Right cardiac atrium (tissue), 5 donors: Measurements from ENCODE around the gene TEX11. TPM values are rescaled to one million over a fixed set of nuclear protein-coding genes. Genes with fewer than 3 reads are reported as not detected.
"Not testable (repeated sequence)": the region's sequence is repeated elsewhere in the genome, so short reads cannot be mapped to it uniquely, and the experiment has no call there.

Source experiments
- ATAC-seq, 2 donors: fragments of 200-7000 bp; cut with Tn5 transposase; one replicate each; pipeline versions ENCODE4 v1.8.0 to v1.9.1; 2020; ENCODE audit warnings: moderate library complexity in 2 of 2, mild to moderate bottlenecking in 1 of 2
- DNase-seq, 3 donors: peaks; one replicate each; pipeline ENCODE4 v3.0.0-alpha.2; 2020
- H3K27ac ChIP-seq: one replicate; pipeline ENCODE4 v1.5.1; 2013; ENCODE audit warnings: mild to moderate bottlenecking, low read length, control low read depth, moderate library complexity
- H3K27me3 ChIP-seq: one replicate; pipeline ENCODE4 v1.6.1; 2013; ENCODE audit not compliant: control insufficient read depth, insufficient read depth
- H3K4me1 ChIP-seq: one replicate; pipeline ENCODE4 v1.6.1; 2013; ENCODE audit warnings: low read length; ENCODE audit not compliant: control insufficient read depth, insufficient read depth
- H3K4me3 ChIP-seq: one replicate; pipeline ENCODE4 v1.5.1; 2013; ENCODE audit warnings: low read length, control low read depth
- H3K9me3 ChIP-seq: one replicate; pipeline ENCODE4 v1.6.1; 2013; ENCODE audit warnings: low read length; ENCODE audit not compliant: control insufficient read depth
- WGBS: extraction: QIAGEN DNeasy Blood & Tissue Kit; methylation state at CpG from one replicate; pipeline ENCODE4 v1.1.7; 2013; 5-methylcytosine and 5-hydroxymethylcytosine counted together
- intact Hi-C, 4 donors: fragments of 100-400 bp; cut with DNase I; formaldehyde crosslinking; loops; one replicate each; pipeline versions ENCODE4 v1.11.0 to v1.14.0; 2022 to 2023
- polyA plus RNA-seq: library from polyadenylated mRNA; stranded (reverse); fragments of 200-250 nt; gene quantifications from one replicate; pipeline ENCODE4 v1.2.3, GENCODE V29; 2013
- total RNA-seq, 4 donors: library from RNA; stranded (reverse); fragmentation: NEBNext Ultra II Directional; extraction: Animal tissue kit (Norgen Biotek cat#: 25700); gene quantifications; one replicate each; pipeline ENCODE4 v1.2.1, GENCODE V29; 2021
- donor health status: healthy with polysubstance abuse.
- donor health status: DM: no; HTN: yes; CAD: no.
- donor health status: DM: no; HTN: no; CAD: no.
- donor health status: DM: no; HTN: yes; CAD: no; lungs with severe emphysema.
- donor health status: DM: yes; HTN: yes; CAD: no.

TEX11 gene
- total and polyA plus RNA-seq, 5 donors = 0.09 to 0.25 TPM; not detected in 3

DNA sequence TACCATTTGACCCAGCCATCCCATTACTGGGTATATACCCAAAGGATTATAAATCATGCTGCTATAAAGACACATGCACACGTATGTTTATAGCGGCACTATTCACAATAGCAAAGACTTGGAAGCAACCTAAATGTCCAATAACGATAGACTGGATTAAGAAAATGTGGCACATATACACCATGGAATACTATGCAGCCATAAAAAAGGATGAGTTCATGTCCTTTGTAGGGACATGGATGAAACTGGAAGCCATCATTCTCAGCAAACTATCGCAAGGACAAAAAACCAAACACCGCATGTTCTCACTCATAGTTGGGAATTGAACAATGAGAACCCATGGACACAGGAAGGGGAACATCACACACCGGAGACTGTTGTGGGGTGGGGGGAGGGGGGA, 64.4 kb downstream of the TEX11 start:
- H3K27ac ChIP-seq, ATAC-seq, H3K27me3 ChIP-seq, intact Hi-C loops, H3K4me1 ChIP-seq, DNase-seq, H3K9me3 ChIP-seq, H3K4me3 ChIP-seq: not testable (repeated sequence)
- 91% methylated on average over 6 of the region's 6 CpGs for WGBS

DNA sequence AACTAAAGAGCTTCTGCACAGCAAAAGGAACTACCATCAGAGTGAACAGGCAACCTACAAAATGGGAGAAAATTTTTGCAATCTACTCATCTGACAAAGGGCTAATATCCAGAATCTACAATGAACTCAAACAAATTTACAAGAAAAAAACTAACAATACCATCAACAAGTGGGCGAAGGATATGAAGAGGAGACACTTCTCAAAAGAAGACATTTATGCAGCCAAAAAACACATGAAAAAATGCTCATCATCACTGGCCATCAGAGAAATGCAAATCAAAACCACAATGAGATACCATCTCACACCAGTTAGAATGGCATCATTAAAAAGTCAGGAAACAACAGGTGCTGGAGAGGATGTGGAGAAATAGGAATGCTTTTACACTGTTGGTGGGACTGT, 64.9 kb downstream of the TEX11 start:
- ATAC-seq, intact Hi-C loops: not testable (repeated sequence)

DNA sequence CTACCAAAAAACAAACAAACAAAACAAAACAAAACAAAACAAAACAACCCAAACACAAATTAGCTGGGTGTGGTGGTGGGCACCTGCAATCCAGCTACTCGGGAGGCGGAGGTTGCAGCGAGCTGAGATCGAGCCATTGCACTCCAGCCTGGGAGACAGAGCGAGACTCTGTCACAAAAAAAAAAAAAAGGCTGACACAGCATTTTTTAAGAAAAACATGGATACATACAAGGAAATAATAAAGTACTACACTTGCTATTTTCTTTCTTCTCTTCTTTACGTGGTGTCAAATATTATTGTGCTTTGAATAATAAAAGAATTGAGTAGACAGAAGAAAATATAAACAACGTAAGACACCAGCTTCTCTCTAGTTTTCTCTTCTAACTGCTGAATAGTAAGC, 73.9 kb downstream of the TEX11 start:
- ATAC-seq (no peak), DNase-seq (no peak)
- no peaks in the 10 kb centered on the region for H3K9me3 ChIP-seq
- H3K27ac ChIP-seq = no peak overlapping the region
- 90% methylated on average over 7 of the region's 7 CpGs for WGBS
- no peaks in the 10 kb centered on the region for H3K27me3 ChIP-seq
- no peaks in the 10 kb centered on the region for H3K4me1 ChIP-seq
- intact Hi-C loops = no loop called here
- no peak overlapping the region for H3K4me3 ChIP-seq

More for the DNA sequence above, 64.9 kb downstream of the TEX11 start:
- not testable (repeated sequence) for H3K4me1 ChIP-seq, H3K27me3 ChIP-seq, H3K27ac ChIP-seq, H3K9me3 ChIP-seq, DNase-seq, H3K4me3 ChIP-seq
- WGBS = 94% methylated on average over 1 of the region's 1 CpG

DNA sequence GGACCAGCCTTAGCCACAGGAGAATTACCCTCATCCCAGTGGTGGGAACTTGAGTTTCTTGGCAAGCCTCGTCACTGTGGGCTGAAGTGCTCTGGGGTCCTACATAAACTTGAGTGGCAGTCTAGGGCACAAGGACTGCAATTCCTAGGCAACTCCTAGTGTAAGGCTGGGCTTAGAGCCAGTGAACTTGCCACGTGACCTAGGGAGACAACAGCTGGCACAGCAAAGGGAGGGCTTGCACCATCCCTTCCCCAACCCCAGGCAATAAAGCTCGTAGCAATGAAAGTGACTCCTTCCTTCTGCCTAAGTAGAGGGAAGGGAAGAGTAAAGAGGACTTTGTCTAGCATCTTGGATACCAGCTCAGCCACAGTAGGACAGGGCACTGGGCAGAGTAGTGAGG, 81.8 kb downstream of the TEX11 start:
- intact Hi-C loops = no loop called here
- WGBS = 35% methylated on average over 3 of the region's 3 CpGs
- Histone ChIP-seq H3K27me3 (no peaks in the 10 kb centered on the region), H3K27ac (no peak overlapping the region), H3K4me1 (no peaks in the 10 kb centered on the region), H3K4me3 (no peak overlapping the region), H3K9me3 (no peaks in the 10 kb centered on the region)
- DNase-seq (no peak), ATAC-seq (no peak)

DNA sequence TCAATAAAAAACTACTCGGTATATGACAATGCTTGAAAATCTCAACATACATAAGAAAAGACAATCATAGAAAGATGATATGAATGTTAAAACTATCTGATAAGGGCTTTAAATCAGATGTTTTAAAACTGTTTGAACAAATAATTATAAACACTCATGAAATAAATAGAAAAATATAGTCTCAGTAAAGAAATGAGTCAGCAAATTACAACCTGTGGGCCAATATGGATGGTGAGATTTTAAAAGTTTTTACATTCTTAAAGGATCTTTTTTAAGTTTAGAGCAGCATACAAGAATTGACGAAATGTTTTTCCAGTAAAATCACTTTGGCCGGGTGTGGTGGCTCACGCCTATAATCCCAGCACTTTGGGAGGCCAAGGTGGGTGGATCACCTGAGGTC, 83.1 kb downstream of the TEX11 start:
- intact Hi-C loops = no loop called here
- no peak for ATAC-seq
- Histone ChIP-seq H3K9me3 (no peaks in the 10 kb centered on the region), H3K4me3 (no peak overlapping the region), H3K27me3 (no peaks in the 10 kb centered on the region), H3K27ac (no peak overlapping the region), H3K4me1 (no peaks in the 10 kb centered on the region)
- WGBS = 96% methylated on average over 4 of the region's 4 CpGs
- DNase-seq = no peak

DNA sequence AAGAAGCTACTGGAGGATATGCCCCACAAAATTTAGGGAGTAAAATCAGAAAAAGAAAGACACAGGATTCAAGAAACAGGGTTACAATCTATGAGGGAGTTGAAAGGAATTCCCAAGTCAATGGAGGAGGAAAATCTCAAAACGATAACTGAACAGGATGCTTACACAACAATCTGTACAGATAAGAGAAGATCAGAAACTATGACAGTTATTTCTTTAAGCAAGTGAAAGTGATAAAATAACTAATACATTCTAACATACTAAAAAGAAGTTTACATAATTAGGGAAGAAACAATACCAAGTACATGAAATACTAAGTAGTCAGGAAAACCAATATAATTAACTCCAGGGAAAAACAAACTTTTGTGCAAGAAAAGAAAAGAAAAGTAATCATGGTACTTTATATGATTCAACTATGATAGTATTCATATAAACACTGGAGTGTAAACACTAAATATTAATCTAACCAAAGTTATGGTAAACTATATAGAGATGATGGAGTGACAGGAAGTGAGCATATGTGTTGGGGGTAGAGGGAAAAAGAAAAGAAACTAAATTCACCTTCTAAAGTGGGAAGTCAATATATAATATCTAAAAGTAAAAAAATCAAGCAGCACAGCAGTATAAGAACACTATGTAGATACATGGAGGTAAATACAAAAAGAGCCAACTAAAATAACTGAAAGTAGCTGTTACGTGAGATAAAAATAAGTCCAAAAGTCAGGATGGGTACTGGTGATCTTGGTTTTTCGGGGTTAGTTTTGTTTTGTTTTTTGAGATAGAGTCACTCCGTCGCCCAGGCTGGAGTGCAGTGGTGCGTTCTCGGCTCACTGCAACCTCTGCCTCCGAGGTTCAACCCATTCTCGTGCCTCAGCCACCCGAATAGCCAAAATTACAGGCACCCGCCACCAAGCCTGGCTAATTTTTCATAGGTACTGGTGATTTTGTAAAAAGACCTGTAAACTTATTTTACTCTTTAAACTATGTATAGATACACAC, 99.3 kb downstream of the TEX11 start:
- WGBS = 80% methylated on average over 11 of the region's 11 CpGs
- H3K4me3 ChIP-seq = no peak overlapping the region
- H3K4me1 ChIP-seq = no peaks in the 10 kb centered on the region
- H3K27me3 ChIP-seq = no peaks in the 10 kb centered on the region
- H3K9me3 ChIP-seq = no peaks in the 10 kb centered on the region
- intact Hi-C loops = no loop called here
- DNase-seq (no peak), ATAC-seq (no peak)
- no peak overlapping the region for H3K27ac ChIP-seq

DNA sequence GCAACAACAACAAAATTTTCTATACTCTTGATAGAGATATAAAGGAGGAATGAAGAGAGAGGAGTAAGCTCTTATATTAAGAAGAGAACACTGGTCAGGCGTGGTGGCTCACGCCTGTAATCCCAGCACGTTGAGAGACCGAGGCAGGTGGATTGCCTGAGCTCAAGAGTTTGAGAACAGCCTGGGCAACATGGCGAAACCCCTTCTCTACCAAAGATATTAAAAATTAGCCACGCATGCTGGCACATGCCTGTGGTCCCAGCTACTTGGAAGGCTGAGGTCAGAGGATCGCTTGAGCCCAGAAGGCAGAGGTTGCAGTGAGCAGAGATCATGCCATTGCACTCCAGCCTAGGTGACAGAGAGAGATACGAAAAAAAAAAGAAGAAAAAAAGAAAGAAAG, 102.4 kb downstream of the TEX11 start:
- DNase-seq = no peak
- ATAC-seq = no peak
- no peaks in the 10 kb centered on the region for H3K9me3 ChIP-seq
- WGBS = 81% methylated on average over 8 of the region's 8 CpGs
- no peaks in the 10 kb centered on the region for H3K27me3 ChIP-seq
- no peaks in the 10 kb centered on the region for H3K4me1 ChIP-seq
- intact Hi-C loops = no loop called here
- no peak overlapping the region for H3K4me3 ChIP-seq
- H3K27ac ChIP-seq = no peak overlapping the region

DNA sequence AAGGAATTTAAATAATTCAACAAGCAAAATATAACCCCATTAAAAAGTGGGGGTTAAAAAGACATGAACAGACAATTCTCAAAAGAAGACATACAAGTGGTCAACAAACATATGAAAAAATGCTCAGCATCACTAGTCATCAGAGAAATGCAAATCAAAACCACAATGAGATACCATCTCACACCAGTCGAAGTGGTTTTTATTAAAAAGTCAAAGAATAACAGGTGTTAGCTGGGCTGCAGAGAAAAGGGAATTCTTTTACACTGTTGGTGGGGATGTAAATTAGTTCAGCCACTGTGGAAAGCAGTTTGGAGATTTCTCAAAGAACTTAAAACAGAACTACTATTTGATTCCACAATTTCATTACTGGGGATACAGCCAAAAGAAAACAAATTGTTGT, 111.8 kb downstream of the TEX11 start:
- 66% methylated on average over 1 of the region's 1 CpG for WGBS
- H3K27me3 ChIP-seq, H3K27ac ChIP-seq, DNase-seq, intact Hi-C loops, H3K4me1 ChIP-seq, H3K9me3 ChIP-seq, ATAC-seq, H3K4me3 ChIP-seq: not testable (repeated sequence)

DNA sequence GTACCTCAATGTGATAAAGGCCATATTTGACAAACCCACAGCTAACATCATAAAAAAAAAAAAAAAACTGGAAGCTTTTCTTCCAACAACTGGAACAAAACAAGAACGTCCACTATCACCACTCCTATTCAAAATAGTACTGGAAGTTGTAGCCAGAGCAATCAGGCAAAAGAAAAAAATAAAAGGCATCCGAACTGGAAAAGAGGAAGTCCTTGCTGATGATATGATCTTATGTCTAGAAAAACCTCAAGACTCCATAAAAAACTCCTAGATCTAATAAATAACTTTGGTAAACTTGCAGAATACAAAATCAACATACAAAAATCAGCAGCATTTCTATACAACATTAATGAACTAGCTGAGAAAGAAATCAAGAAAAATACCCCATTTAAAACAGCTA, 134.3 kb downstream of the TEX11 start:
- intact Hi-C loops = no loop called here
- DNase-seq (no peak), ATAC-seq (no peak)
- Histone ChIP-seq H3K9me3 (no peaks in the 10 kb centered on the region), H3K27ac (no peak overlapping the region), H3K4me1 (no peaks in the 10 kb centered on the region), H3K27me3 (no peaks in the 10 kb centered on the region), H3K4me3 (no peak overlapping the region)
- 21% methylated on average over 2 of the region's 2 CpGs for WGBS

DNA sequence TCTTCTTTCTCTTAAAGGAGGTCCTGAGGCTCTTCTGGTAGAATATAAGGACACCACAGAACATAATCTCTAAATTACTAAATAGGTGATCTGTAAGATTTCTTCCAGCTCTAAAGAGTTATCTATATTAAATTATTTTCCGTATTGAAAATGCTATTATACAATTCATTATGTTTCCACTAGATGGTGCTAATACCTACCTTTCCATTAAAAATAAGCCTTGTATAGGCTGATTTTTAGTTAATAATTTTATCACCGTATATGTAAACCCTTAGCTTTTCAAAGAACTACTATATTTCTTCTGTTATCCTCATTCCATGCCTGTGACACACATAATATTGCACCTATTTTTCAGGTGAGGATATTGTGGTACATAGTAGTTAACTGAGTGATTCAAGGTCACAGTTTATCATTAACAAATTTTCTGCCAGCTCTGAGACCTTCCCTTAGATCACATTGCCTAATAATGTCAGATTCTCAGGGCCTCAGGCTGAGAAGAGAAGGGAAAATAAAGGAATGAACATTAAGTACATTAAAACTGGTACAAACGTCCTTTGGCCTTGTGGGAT, 138.8 kb downstream of the TEX11 start:
- no peak overlapping the region for H3K4me3 ChIP-seq
- intact Hi-C loops = loop anchor here in 1 of 4 donors (10.0 kb wide), 1 partner anchor 405 kb away; no protein-coding TSS in a partner anchor
- ATAC-seq = no peak

DNA sequence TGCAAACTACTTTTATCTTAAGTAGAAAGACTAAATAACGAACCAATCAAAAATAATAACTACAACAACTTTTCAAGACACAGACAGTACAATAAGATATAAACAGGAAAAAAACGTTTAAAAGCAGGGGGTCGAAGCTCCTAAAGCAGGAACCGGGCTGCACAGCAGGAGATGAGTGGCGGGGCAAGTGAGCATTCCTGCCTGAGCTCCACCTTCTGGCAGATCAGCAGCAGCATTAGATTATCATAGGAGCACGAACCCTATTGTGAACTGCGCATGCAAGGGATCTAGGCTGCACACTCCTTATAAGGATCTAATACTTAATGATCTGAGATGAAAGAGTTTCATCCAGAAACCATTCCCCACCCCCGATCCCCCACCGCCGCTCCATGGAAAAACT, 146.2 kb downstream of the TEX11 start:
- Histone ChIP-seq H3K4me3 (no peak overlapping the region), H3K4me1 (no peaks in the 10 kb centered on the region), H3K27me3 (no peaks in the 10 kb centered on the region), H3K27ac (no peak overlapping the region), H3K9me3 (no peaks in the 10 kb centered on the region)
- DNase-seq (no peak), ATAC-seq (no peak)
- intact Hi-C loops = loop anchor here in 1 of 4 donors (10.0 kb wide), 1 partner anchor 413 kb away; no protein-coding TSS in a partner anchor
- WGBS = 36% methylated on average over 10 of the region's 10 CpGs

More for the DNA sequence above, 138.8 kb downstream of the TEX11 start:
- WGBS = 29% methylated on average over 3 of the region's 3 CpGs
- no peak for DNase-seq
- no peak overlapping the region for H3K27ac ChIP-seq
- H3K9me3 ChIP-seq = no peaks in the 10 kb centered on the region
- H3K27me3 ChIP-seq = no peaks in the 10 kb centered on the region
- no peaks in the 10 kb centered on the region for H3K4me1 ChIP-seq
